Activated T-cell treated with anti-CD3 and anti-CD28 coated beads for 48 hours (primary cell): ENCODE results near the gene SLC17A9.
"Not testable (repeated sequence)": the region's sequence is repeated elsewhere in the genome, so short reads cannot be mapped to it uniquely, and the experiment has no call there.

ENCODE experiments used
- DNase-seq: peaks from one replicate; pipeline ENCODE4 v3.0.0-alpha.2; 2020; ENCODE audit warnings: low read depth

SLC17A9 gene

DNA sequence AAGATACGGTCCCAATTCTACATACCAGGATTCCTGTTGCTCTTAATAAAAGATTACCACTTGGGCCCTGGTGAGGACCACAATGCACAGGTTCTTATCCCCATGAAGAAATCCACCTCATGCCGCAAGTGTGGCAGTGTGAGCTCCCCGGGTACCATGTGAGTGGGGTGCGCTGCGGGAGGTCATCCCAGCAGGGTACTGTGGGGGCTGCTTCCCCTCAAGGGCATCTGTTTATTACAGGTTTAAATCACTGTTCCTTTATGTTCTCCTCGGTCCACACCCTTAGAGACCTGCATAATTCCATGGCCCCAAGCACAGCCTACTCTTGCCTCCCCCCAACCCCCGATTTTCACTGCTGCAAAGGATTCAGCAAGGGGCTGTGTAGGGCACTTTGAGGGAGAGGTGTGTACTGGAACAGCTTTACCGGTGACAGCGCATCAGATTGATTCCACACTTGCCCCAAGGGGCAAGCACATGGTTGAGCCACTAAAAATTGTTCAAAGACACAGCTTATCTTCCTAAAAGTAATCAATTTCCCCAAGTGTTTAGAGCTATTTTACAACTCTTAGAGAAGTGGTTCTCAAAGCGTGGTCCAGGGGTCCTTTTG, 32.4 kb upstream of the SLC17A9 start:
- no peak for DNase-seq

GRCh38 chr20:62921119-62921687, 31.3 kb upstream of the SLC17A9 start:
- peak; percentile 58 for DNase-seq

- DNase-seq, result no peak
Measured at GRCh38 chr20:62922451-62922921, 30.0 kb upstream of the SLC17A9 start.

GRCh38 chr20:62923059-62923668, 29.3 kb upstream of the SLC17A9 start:
- DNase-seq, result not testable (repeated sequence)

- no peak for DNase-seq
Measured at GRCh38 chr20:62923669-62924441, 28.7 kb upstream of the SLC17A9 start.

- DNase-seq, result no peak
Measured at GRCh38 chr20:62924442-62925075, 27.9 kb upstream of the SLC17A9 start.

- no peak for DNase-seq
Measured at GRCh38 chr20:62925076-62925419, 27.5 kb upstream of the SLC17A9 start.

GRCh38 chr20:62925420-62926228, 26.9 kb upstream of the SLC17A9 start:
- peak; percentile 35 for DNase-seq

DNA sequence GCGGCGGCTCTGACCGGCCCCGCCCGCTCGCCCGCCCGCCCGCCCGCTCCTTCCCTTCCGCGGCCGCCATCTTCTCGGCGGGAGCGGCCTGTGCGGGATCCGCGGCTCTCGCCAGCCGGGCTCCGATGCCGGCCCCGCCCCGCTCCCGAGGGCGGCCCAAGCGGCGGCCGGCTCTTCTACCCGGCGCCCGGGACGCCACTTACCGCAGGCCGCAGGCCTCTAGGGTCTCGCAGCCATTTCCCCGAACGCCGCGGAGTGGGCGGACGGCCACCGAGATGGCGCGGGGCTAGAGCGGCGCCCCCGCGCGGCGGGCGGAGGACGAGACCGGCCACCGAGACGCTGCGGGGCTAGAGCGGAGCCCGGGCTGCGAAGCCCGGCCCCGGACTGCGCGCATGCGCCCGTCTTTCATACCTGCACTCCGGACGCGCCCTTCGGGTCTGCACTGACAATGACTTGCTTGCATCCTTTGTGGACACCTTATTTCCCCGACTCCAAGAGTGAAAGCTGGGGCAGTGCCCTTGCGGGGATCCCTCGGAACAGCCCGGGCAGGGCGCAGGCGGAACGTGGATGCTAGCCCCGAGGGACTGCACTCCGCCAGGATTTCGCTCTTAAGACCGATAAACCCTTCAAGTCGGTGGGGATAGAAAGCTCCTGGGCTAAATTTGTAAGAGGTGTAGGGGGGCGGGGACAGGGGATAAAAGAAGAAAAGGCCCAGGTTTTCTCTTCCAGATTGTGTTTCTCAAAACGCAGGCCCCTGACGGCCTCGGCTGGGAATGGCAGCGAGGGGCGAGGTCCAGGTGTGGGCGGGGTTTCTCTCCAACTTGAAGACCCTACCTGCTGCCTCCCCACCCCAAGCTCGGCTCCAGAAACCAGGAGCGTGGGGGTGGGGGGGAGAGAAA, 26.0 kb upstream of the SLC17A9 start, which contains the start of gene DIDO1:
Gene DIDO1 (minus strand): TSS at position 277 of the 899 bp plus-strand sequence.
- DNase-seq, result peak; percentile 91

GRCh38 chr20:62927128-62927705, 25.3 kb upstream of the SLC17A9 start:
- DNase-seq, result no peak

- no peak for DNase-seq
Measured at GRCh38 chr20:62928246-62928939, 24.1 kb upstream of the SLC17A9 start.

- peak; percentile 54 for DNase-seq
Measured at GRCh38 chr20:62929051-62929538, 23.4 kb upstream of the SLC17A9 start.

- no peak for DNase-seq
Measured at GRCh38 chr20:62931464-62931863, 21.0 kb upstream of the SLC17A9 start.

- DNase-seq, result no peak
Measured at GRCh38 chr20:62933966-62934365, 18.5 kb upstream of the SLC17A9 start.

DNA sequence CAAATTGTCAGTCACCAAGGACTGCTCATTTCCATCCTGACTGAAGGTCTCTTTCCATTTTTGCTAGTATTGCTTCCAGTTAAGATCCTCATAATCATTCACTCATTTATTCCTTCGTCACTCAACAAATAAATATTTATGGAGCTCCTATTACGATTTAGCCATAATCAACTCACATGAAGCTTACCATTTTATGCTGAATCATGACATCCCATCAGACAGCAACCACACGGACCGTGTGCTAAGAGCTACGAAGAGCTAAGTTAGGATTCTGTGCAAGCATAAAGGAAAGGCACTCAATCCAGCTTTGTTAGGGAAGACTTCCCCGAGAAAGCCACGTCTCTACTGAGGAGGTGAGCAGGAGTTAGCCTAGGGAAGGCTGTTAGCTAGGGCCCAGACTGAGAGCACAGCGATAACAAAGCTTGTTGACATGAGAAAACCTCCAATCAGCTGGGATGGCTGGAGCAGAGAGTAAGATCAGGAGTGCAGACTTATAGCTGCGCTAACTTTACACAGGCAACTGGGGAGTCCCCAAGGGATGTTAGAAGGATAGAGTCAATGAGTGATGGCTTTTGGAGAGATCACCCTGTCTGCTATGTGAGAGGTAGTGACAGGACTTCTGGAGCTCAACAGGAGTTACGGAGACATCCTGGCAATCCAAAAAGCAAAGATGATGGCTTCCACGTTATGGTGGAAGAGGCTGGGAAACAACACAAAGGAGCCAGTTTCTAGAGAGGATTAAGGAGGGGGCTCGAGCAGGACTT, 17.1 kb upstream of the SLC17A9 start:
- no peak for DNase-seq

- DNase-seq, result no peak
Measured at GRCh38 chr20:62935968-62936585, 16.4 kb upstream of the SLC17A9 start.

DNA sequence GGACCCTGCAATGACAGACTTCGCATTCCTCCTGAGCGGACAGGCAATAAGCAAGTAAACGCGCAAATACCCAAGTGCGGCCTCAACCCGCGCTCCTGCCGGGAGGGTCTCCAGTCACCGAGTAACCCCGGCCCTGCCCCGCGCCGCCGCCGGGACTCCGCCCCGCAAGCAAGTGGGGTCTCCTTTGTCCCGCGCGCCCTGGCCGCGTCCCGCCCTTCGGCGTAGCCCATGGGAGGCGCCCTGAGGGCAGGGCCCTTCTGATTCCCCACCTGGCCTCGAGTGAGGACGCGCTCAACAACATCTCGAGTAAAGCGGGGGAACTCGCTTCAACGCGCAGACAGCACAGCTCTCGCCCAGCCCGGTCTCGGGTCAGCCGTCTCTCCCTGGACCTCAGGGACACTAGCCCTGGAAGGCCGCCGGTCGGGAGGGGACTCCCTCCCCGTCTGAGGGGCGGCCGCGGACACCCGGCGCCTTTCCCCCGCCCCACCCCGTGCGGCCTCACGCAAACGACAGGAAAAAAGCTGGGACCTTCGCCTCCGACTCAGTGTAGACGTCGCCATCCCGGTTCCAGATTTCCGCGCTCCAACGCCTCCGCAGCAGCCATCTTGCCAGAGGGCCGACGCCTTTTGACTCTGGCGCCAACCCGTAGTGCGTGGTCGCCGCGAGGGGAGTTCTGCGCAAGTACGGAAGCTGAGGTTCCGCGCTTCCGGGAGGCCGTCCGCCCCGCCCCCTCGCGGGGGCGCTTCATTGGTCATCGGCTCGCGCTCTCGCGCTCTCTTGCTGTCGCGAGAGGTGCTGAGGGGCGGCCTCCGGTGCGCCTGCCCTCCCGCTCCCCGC, 15.0 kb upstream of the SLC17A9 start:
- peak; percentile 97 for DNase-seq
